H1 (cell line): Measurements from ENCODE around the gene DCAF17. TPM values are rescaled to one million over a fixed set of nuclear protein-coding genes. Genes with fewer than 3 reads are reported as not detected.

ENCODE experiments used
- CTCF ChIA-PET: fragments of 300-600 bp; sonication (Branson Sonifier 250); formaldehyde crosslinking; loops from one replicate; lab custom pipeline; 2021; ENCODE audit not compliant: partially characterized antibody; lab: Charles Lee
- POLR2A ChIA-PET: fragments of 300-600 bp; sonication (Branson Sonifier 250); formaldehyde crosslinking; loops from one replicate; lab custom pipeline; 2021; ENCODE audit warnings: inconsistent platforms; ENCODE audit not compliant: partially characterized antibody; lab: Charles Lee
- DNase-seq, 2 experiments: peaks; one replicate each; pipeline versions ENCODE4 v3.0.0 to v3.0.0-alpha.2; 2010 to 2022; ENCODE audit warnings: low spot score in 2 of 2, low read depth in 1 of 2, mixed read lengths in 1 of 2
- FAIRE-seq: peaks from 2 replicates; lab custom pipeline; 2011; peaks lifted over from hg19 to GRCh38; lab: Jason Lieb, UNC
- H2AFZ ChIP-seq: 2 replicates; pipeline ENCODE4 v1.8.1; 2012; ENCODE audit warnings: low read length, inconsistent platforms
- H2AK5ac ChIP-seq: 2 replicates; pipeline ENCODE4 v1.6.1; 2013; ENCODE audit warnings: low read depth, low read length
- H2BK120ac ChIP-seq: replicated peaks from 2 replicates; pipeline ENCODE3; 2013; ENCODE audit warnings: low read depth, low read length, inconsistent platforms
- H2BK12ac ChIP-seq: 2 replicates; pipeline ENCODE4 v1.6.1; 2013; ENCODE audit warnings: low read depth, low read length
- H2BK15ac ChIP-seq: 2 replicates; pipeline ENCODE4 v1.6.1; 2013; ENCODE audit warnings: low read length
- H2BK20ac ChIP-seq: 2 replicates; pipeline ENCODE4 v1.6.1; 2013; ENCODE audit warnings: low read length
- H2BK5ac ChIP-seq: 2 replicates; pipeline ENCODE4 v1.6.1; 2013; ENCODE audit warnings: low read depth, low read length
- H3K14ac ChIP-seq: 2 replicates; pipeline ENCODE4 v1.6.1; 2013; ENCODE audit warnings: inconsistent platforms; ENCODE audit not compliant: insufficient read length
- H3K18ac ChIP-seq: 2 replicates; pipeline ENCODE4 v1.6.1; 2013; ENCODE audit warnings: low read length; ENCODE audit errors: extremely low read depth
- H3K23ac ChIP-seq: 2 replicates; pipeline ENCODE4 v1.6.1; 2013; ENCODE audit warnings: inconsistent platforms; ENCODE audit not compliant: insufficient read length
- H3K23me2 ChIP-seq: 2 replicates; pipeline ENCODE4 v1.6.1; 2013; ENCODE audit warnings: low read depth, low read length
- H3K27ac ChIP-seq: 2 replicates; pipeline ENCODE4 v1.6.1; 2011; ENCODE audit warnings: low read depth, low read length, inconsistent platforms
- H3K27me3 ChIP-seq, 4 experiments: replicated peaks in 1 of 4; 1 replicate in 1 of 4; 2 replicates in 3 of 4; pipeline versions ENCODE4 v1.6.1 to v1.8.1; 2011 to 2013; ENCODE audit warnings: low read length in 3 of 4, mild to moderate bottlenecking in 3 of 4, inconsistent platforms in 2 of 4, mixed read lengths in 2 of 4, moderate library complexity in 1 of 4; ENCODE audit not compliant: control insufficient read depth in 3 of 4, insufficient read depth in 3 of 4; ENCODE audit errors: extremely low read depth in 1 of 4
- H3K36me3 ChIP-seq, 4 experiments: 2 replicates each; pipeline versions ENCODE4 v1.6.1 to v1.8.1; 2011 to 2013; ENCODE audit warnings: mild to moderate bottlenecking in 4 of 4, low read length in 3 of 4, moderate library complexity in 2 of 4, control low read depth in 1 of 4, inconsistent platforms in 1 of 4; ENCODE audit not compliant: insufficient read depth in 4 of 4, control insufficient read depth in 2 of 4
- H3K4ac ChIP-seq: replicated peaks from 2 replicates; pipeline ENCODE3; 2013; ENCODE audit warnings: low read length, low read depth, mixed read lengths, inconsistent platforms; ENCODE audit not compliant: insufficient read length
- H3K4me1 ChIP-seq, 4 experiments: replicated peaks in 1 of 4; 1 replicate in 1 of 4; 2 replicates in 3 of 4; pipeline versions ENCODE4 v1.6.1 to v1.8.1; 2011 to 2013; ENCODE audit warnings: low read length in 3 of 4, inconsistent platforms in 2 of 4, mixed read lengths in 1 of 4; ENCODE audit not compliant: insufficient read depth in 4 of 4, control insufficient read depth in 3 of 4
- H3K4me2 ChIP-seq, 2 experiments: 2 replicates each; pipeline versions ENCODE4 v1.6.1 to v1.8.1; 2011 to 2013; ENCODE audit warnings: low read depth in 2 of 2, low read length in 2 of 2, control low read depth in 1 of 2, inconsistent platforms in 1 of 2, mild to moderate bottlenecking in 1 of 2; ENCODE audit not compliant: insufficient read depth in 1 of 2
- H3K4me3 ChIP-seq, 4 experiments: fragments of 200-600, 300-600 bp in 1 of 4; sonication (generic), shearing (Covaris generic), sonication (Bioruptor Twin) in 1 of 4; 2 replicates each; pipeline versions ENCODE4 v1.5.1 to v1.8.1; 2011 to 2016; ENCODE audit warnings: low read length in 4 of 4, low read depth in 3 of 4, control low read depth in 2 of 4, inconsistent platforms in 2 of 4, mild to moderate bottlenecking in 2 of 4, mixed read lengths in 1 of 4, moderate library complexity in 1 of 4; ENCODE audit not compliant: insufficient read depth in 2 of 4; ENCODE audit errors: extremely low read depth in 1 of 4
- H3K56ac ChIP-seq: replicated peaks from 2 replicates; pipeline ENCODE3; 2013; ENCODE audit warnings: low read depth, mild to moderate bottlenecking, mixed read lengths, low read length, inconsistent platforms; ENCODE audit not compliant: insufficient read length
- H3K79me1 ChIP-seq: 2 replicates; pipeline ENCODE4 v1.6.1; 2013; ENCODE audit warnings: low read depth, low read length, control low read depth
- H3K79me2 ChIP-seq, 2 experiments: 2 replicates each; pipeline versions ENCODE4 v1.6.1 to v1.8.1; 2012 to 2013; ENCODE audit warnings: low read length in 2 of 2, mild to moderate bottlenecking in 2 of 2, inconsistent platforms in 1 of 2; ENCODE audit not compliant: insufficient read depth in 2 of 2, control insufficient read depth in 1 of 2
- H3K9ac ChIP-seq, 4 experiments: replicated peaks in 1 of 4; 1 replicate in 1 of 4; 2 replicates in 3 of 4; pipeline versions ENCODE4 v1.6.1 to v1.8.1; 2011 to 2013; ENCODE audit warnings: low read depth in 3 of 4, low read length in 3 of 4, control low read depth in 2 of 4, mild to moderate bottlenecking in 2 of 4, moderate library complexity in 2 of 4, inconsistent platforms in 1 of 4; ENCODE audit errors: extremely low read depth in 1 of 4
- H3K9me3 ChIP-seq, 2 experiments: 2 replicates each; pipeline versions ENCODE4 v1.6.1 to v1.8.1; 2012 to 2013; ENCODE audit warnings: mild to moderate bottlenecking in 2 of 2, moderate library complexity in 2 of 2, control low read depth in 1 of 2, inconsistent platforms in 1 of 2, low read depth in 1 of 2, low read length in 1 of 2, mixed read lengths in 1 of 2; ENCODE audit not compliant: insufficient read depth in 2 of 2
- H4K20me1 ChIP-seq, 2 experiments: replicated peaks in 1 of 2; 2 replicates each; pipeline versions ENCODE3 to v1.8.1; 2011 to 2013; ENCODE audit warnings: inconsistent platforms in 2 of 2, low read length in 2 of 2, mild to moderate bottlenecking in 1 of 2; ENCODE audit not compliant: insufficient read depth in 2 of 2, control insufficient read depth in 1 of 2
- H4K5ac ChIP-seq: 2 replicates; pipeline ENCODE4 v1.6.1; 2013; ENCODE audit warnings: low read length, low read depth, mixed read lengths, inconsistent platforms; ENCODE audit not compliant: insufficient read length
- H4K8ac ChIP-seq: 2 replicates; pipeline ENCODE4 v1.8.0; 2013; ENCODE audit warnings: mild to moderate bottlenecking, moderate library complexity, low read length, inconsistent platforms; ENCODE audit not compliant: insufficient read depth; ENCODE audit errors: extremely low read depth
- H4K91ac ChIP-seq: replicated peaks from 2 replicates; pipeline ENCODE3; 2013; ENCODE audit warnings: low read length, mixed read lengths, inconsistent platforms; ENCODE audit not compliant: insufficient read length
- RAD21 ChIP-seq, 2 experiments: IDR thresholded peaks in 1 of 2; conservative IDR thresholded peaks in 1 of 2; 2 replicates each; pipeline ENCODE4 v1.6.1; 2011; ENCODE audit warnings: low read depth in 2 of 2, low read length in 2 of 2, improper control_type of control experiment in 1 of 2, inconsistent platforms in 1 of 2, mild to moderate bottlenecking in 1 of 2, moderate library complexity in 1 of 2
- WGBS, 2 experiments: shearing (Covaris generic) in 1 of 2; methylation state at CpG; one replicate each; pipeline versions ENCODE4 v1.1.6 to v1.1.7; 2013 to 2015; ENCODE audit warnings: low lambda C conversion rate in 2 of 2, mixed read lengths in 2 of 2, inconsistent platforms in 1 of 2, low coverage in 1 of 2, missing lambda C conversion rate in 1 of 2; ENCODE audit not compliant: insufficient replicate concordance in 2 of 2, insufficient coverage in 1 of 2, insufficient read length in 1 of 2; ENCODE audit errors: extremely low coverage in 1 of 2, missing lambda C conversion rate in 1 of 2; 5-methylcytosine and 5-hydroxymethylcytosine counted together
- polyA plus RNA-seq, 7 experiments: library from polyadenylated mRNA; depleted of rRNA in 3 of 7; stranded (reverse) in 5 of 7; unstranded in 2 of 7; fragments of >200 nt in 5 of 7; fragments of 200-250 nt in 2 of 7; gene quantifications; 1 replicate in 5 of 7; 2 replicates in 1 of 7; 4 replicates in 1 of 7; pipeline versions ENCODE4 v1.2.1 to v1.2.3, GENCODE V29; 2011 to 2013; ENCODE audit warnings: missing spikeins in 2 of 7, mixed read lengths in 2 of 7
- total RNA-seq: library from RNA; stranded (reverse); fragmentation: NEBNext Ultra II Directional; extraction: Animal tissue kit (Norgen Biotek cat#: 25700); gene quantifications from 2 replicates; pipeline ENCODE4 v1.2.1, GENCODE V29; 2021

The DCAF17 gene
- total and polyA plus RNA-seq, 2 of the 8 experiments (the other 6 are each of a cell fraction or from before 2014, with no cell fraction given): 10.7 to 30.0 TPM

- H3K9me3 ChIP-seq: peaks cover 4 to 8% of the 10 kb centered on the region in 2 experiments; a peak in 3 of 4 replicates
- 88% methylated on average over 1 of the region's 1 CpG; no CpG with 5 or more reads in 1 of the 2 experiments for WGBS, 2 experiments
- no peak overlapping the region for H3K23ac ChIP-seq
- no peaks in the 10 kb centered on the region for H4K20me1 ChIP-seq
- no peak overlapping the region for H4K91ac ChIP-seq
- DNase-seq (no peak), FAIRE-seq (no peak)
- no peak overlapping the region for H3K4me3 ChIP-seq
- H3K27ac ChIP-seq: no peak overlapping the region
- H3K18ac ChIP-seq: no peak overlapping the region
- no peak overlapping the region for H4K8ac ChIP-seq
- ChIA-PET CTCF (interaction anchor here (1.9 kb wide), 1 partner anchor 10 kb away, joined by 4 read pairs; no protein-coding TSS in a partner anchor), POLR2A (interaction anchor here (0.6 to 1.2 kb wide), 2 partner anchors 27 to 45 kb away, joined by 4 read pairs; no protein-coding TSS in a partner anchor)
- H3K4ac ChIP-seq: no peak overlapping the region
- no peak overlapping the region for H2AFZ ChIP-seq
- H3K36me3 ChIP-seq: peaks cover 0 to 9% (median 0%) of the 10 kb centered on the region in 4 experiments; a peak in 2 of 8 replicates
- no peaks in the 10 kb centered on the region for H3K79me1 ChIP-seq
- H3K56ac ChIP-seq: no peak overlapping the region
- peaks cover 0 to 90% of the 10 kb centered on the region in 2 experiments; a peak in 3 of 4 replicates for H3K79me2 ChIP-seq
- no peak overlapping the region for H3K14ac ChIP-seq
- H2BK12ac ChIP-seq: no peak overlapping the region
- no peak overlapping the region for H3K9ac ChIP-seq
- H2BK20ac ChIP-seq: no peak overlapping the region
- no peak overlapping the region for H2BK120ac ChIP-seq
- H2AK5ac ChIP-seq: no peak overlapping the region
- no peak overlapping the region for H2BK15ac ChIP-seq
- no peak overlapping the region for H3K4me2 ChIP-seq
- H3K4me1 ChIP-seq: peaks cover 0 to 12% (median 8%) of the 10 kb centered on the region in 4 experiments; a peak in 6 of 7 replicates
- no peaks in the 10 kb centered on the region for H3K23me2 ChIP-seq
- no peak overlapping the region for H4K5ac ChIP-seq
- no peak overlapping the region for H2BK5ac ChIP-seq
- no peaks in the 10 kb centered on the region for H3K27me3 ChIP-seq
- TF ChIP-seq RAD21 (IDR thresholded peaks at IDR 0.05 in 1 of 2, conservative IDR thresholded peaks at IDR 0.05 in 1 of 2; ENCODE audit: low read depth in 2 of 2, low read length in 2 of 2): no peak
These were observed 28.0 kb upstream of the DCAF17 start for GRCh38 chr2:171406044-171406443.
